ENCODE data around the gene PAX5. TPM values are rescaled to one million over a fixed set of nuclear protein-coding genes. Genes with fewer than 3 reads are reported as not detected.
A peak's percentile ranks its signal among the peaks of the same experiment; 100 is the strongest.

The PAX5 gene
- polyA plus RNA-seq, 3 donors, result 0.03 to 0.15 TPM; not detected in 1

GRCh38 chr9:36924071-36924470, 110.0 kb downstream of the PAX5 start:
- H3K9me3 Mint-ChIP-seq, result peaks cover 0 to 6% (median 0%) of the 10 kb centered on the region in 7 donors
- peaks cover 4 to 21% (median 13%) of the 10 kb centered on the region in 3 donors for H3K27me3 Mint-ChIP-seq (ENCODE audit: low read depth in 3 of 3)
- DNase-seq, result no peak
- no peak for TF ChIP-seq CTCF (IDR thresholded peaks at IDR 0.05)
- H3K9ac ChIP-seq (ENCODE audit: insufficient read depth, low read length, poor library complexity, severe bottlenecking), result no peak overlapping the region
- no peak overlapping the region for H3K4me3 ChIP-seq (replicated peaks in 1 of 3; ENCODE audit: low read depth in 2 of 3, low read length in 3 of 3)
- H3K27ac ChIP-seq (ENCODE audit: low read depth in 1 of 2, low read length in 2 of 2), result no peak overlapping the region
- H3K4me1 ChIP-seq (ENCODE audit: control insufficient read depth in 1 of 2, insufficient read depth in 2 of 2, low read length in 2 of 2), result no peaks in the 10 kb centered on the region
- 25% methylated on average over 2 of the region's 4 CpGs for WGBS (ENCODE audit: insufficient coverage)
- no peaks in the 10 kb centered on the region for H3K27me3 ChIP-seq (ENCODE audit: control insufficient read depth in 2 of 2, insufficient read depth in 2 of 2, low read length in 2 of 2)
- H3K4me3 Mint-ChIP-seq, result no peak overlapping the region
- no peaks in the 10 kb centered on the region for H3K36me3 ChIP-seq (replicated peaks in 1 of 2; ENCODE audit: control insufficient read depth in 1 of 2, insufficient read depth in 2 of 2, low read length in 2 of 2)
- H3K4me1 Mint-ChIP-seq, result no peaks in the 10 kb centered on the region
- no peaks in the 10 kb centered on the region for H3K79me2 ChIP-seq (ENCODE audit: insufficient read depth, low read length)
- H3K36me3 Mint-ChIP-seq, result no peaks in the 10 kb centered on the region
- H3K27ac Mint-ChIP-seq, result peak overlapping the region in 1 of 7 donors; percentile 63
- intact Hi-C loops (cut with micrococcal nuclease), result no loop called here
- H3K4me2 ChIP-seq (replicated peaks; ENCODE audit: extremely low read depth, low read length, poor library complexity, severe bottlenecking), result no peak overlapping the region
- no peaks in the 10 kb centered on the region for H4K20me1 ChIP-seq (ENCODE audit: insufficient read depth, low read length)
- H2AFZ ChIP-seq (ENCODE audit: insufficient read depth, low read depth, low read length, poor library complexity, severe bottlenecking), result no peak overlapping the region
- no peaks in the 10 kb centered on the region for H3K9me3 ChIP-seq (replicated peaks in 1 of 2; ENCODE audit: control insufficient read depth in 1 of 2, insufficient read depth in 1 of 2, low read length in 2 of 2)

DNA sequence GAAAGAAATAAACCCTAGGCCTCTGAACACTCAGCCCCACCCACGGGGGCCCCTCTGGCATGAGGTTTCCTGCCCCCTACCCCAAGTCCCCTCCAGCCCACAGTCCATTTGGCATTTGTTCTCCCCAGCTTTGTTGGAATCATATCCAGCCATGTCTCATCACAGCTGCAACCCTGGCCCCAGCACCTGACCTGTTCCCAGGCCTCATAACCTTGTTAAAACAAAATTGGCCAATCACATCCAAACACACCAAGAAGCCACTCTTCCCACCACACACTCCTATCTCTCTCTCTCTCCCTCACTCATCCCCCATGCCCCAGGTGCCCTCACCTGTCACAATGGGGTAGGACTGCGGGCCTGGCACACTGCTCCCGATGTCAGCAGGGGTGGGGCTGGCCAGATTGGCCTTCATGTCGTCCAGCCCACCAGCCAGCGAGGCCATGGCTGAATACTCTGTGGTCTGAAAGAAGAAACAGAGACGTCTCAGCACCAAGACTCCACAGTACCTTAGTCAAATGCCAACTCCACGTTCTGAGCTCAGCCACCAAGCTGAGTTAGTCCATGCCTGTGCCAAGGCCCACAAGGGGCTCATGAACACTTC, 110.9 kb downstream of the PAX5 start:
- Histone ChIP-seq H3K79me2 (ENCODE audit: insufficient read depth, low read length) (no peaks in the 10 kb centered on the region), H3K36me3 (replicated peaks in 1 of 2; ENCODE audit: control insufficient read depth in 1 of 2, insufficient read depth in 2 of 2, low read length in 2 of 2) (no peaks in the 10 kb centered on the region)
- no peaks in the 10 kb centered on the region for H3K4me1 Mint-ChIP-seq

More for the DNA sequence above, 110.9 kb downstream of the PAX5 start:
- TF ChIP-seq CTCF (IDR thresholded peaks at IDR 0.05), result no peak
- no peak for DNase-seq
- H3K27ac Mint-ChIP-seq, result no peak overlapping the region
- H4K20me1 ChIP-seq (ENCODE audit: insufficient read depth, low read length), result no peaks in the 10 kb centered on the region
- 93% methylated on average over 5 of the region's 7 CpGs for WGBS (ENCODE audit: insufficient coverage)
- no peak overlapping the region for H3K27ac ChIP-seq (ENCODE audit: low read depth in 1 of 2, low read length in 2 of 2)
- no peaks in the 10 kb centered on the region for H3K27me3 ChIP-seq (ENCODE audit: control insufficient read depth in 2 of 2, insufficient read depth in 2 of 2, low read length in 2 of 2)
- H2AFZ ChIP-seq (ENCODE audit: insufficient read depth, low read depth, low read length, poor library complexity, severe bottlenecking), result no peak overlapping the region
- peaks cover 5 to 20% (median 9%) of the 10 kb centered on the region in 3 donors for H3K27me3 Mint-ChIP-seq (ENCODE audit: low read depth in 3 of 3)
- no peak overlapping the region for H3K4me2 ChIP-seq (replicated peaks; ENCODE audit: extremely low read depth, low read length, poor library complexity, severe bottlenecking)
- H3K9ac ChIP-seq (ENCODE audit: insufficient read depth, low read length, poor library complexity, severe bottlenecking), result no peak overlapping the region
- H3K9me3 ChIP-seq (replicated peaks in 1 of 2; ENCODE audit: control insufficient read depth in 1 of 2, insufficient read depth in 1 of 2, low read length in 2 of 2), result no peaks in the 10 kb centered on the region
- H3K4me3 ChIP-seq (replicated peaks in 1 of 3; ENCODE audit: low read depth in 2 of 3, low read length in 3 of 3), result no peak overlapping the region
- peaks cover 0 to 6% (median 1%) of the 10 kb centered on the region in 7 donors for H3K9me3 Mint-ChIP-seq
- intact Hi-C loops (cut with micrococcal nuclease), result no loop called here
- H3K4me3 Mint-ChIP-seq, result no peak overlapping the region
- no peaks in the 10 kb centered on the region for H3K36me3 Mint-ChIP-seq
- no peaks in the 10 kb centered on the region for H3K4me1 ChIP-seq (ENCODE audit: control insufficient read depth in 1 of 2, insufficient read depth in 2 of 2, low read length in 2 of 2)
